Heart left ventricle (tissue), 13 donors: ENCODE data around the gene FOXE1.

Experiments
- POLR2A ChIP-seq, 2 donors: fragments of 450-650 bp; IDR thresholded peaks; one replicate each; pipeline ENCODE4 v1.6.1; 2017; ENCODE audit warnings: antibody characterized with exemption in 2 of 2, mild to moderate bottlenecking in 2 of 2, moderate library complexity in 2 of 2
- TF ChIP-seq, protein P1 (sequence below), 12 donors: fragments of 200-600 bp; sonication (generic) in 4 of 12; IDR thresholded peaks; one replicate each; pipeline versions ENCODE4 v1.5.0 to v1.8.0; 2018 to 2022; ENCODE audit warnings: antibody characterized with exemption in 12 of 12, mild to moderate bottlenecking in 5 of 12
- donor health status: ischemic (EF 13 %, LVEDD 7.1; RV severe dilation, severe dysfunction).
- donor health status: DM: no; HTN: yes; CAD: no.
- donor health status: DM: no; HTN: no; CAD: no.
- donor health status: ischemic (EF 25% LVEDD 6.9; RV normal size, moderate dysfunction).
- donor health status: ischemic (EF 25% LVEDD 5.7; RV mildly dilated, moderate dysfunction).
- donor health status: ischemic (EF 35%, LVEDD 5.7; RV mildly dilated, moderate dysfunction).
- donor health status: nonischemic (EF 11% LVEDD 7.7; RV severe dilation, severe dysfunction).
- donor health status: DM: yes; HTN: yes; CAD: no.
- donor health status: PGD.
- donor health status: ischemic (EF 29% LVEDD 5.4; RV normal size, mild dysfunction).
- donor health status: nonischemic (EF 23%, LVEDD 6.1; RV moderate dilation, normal function).

DNA sequence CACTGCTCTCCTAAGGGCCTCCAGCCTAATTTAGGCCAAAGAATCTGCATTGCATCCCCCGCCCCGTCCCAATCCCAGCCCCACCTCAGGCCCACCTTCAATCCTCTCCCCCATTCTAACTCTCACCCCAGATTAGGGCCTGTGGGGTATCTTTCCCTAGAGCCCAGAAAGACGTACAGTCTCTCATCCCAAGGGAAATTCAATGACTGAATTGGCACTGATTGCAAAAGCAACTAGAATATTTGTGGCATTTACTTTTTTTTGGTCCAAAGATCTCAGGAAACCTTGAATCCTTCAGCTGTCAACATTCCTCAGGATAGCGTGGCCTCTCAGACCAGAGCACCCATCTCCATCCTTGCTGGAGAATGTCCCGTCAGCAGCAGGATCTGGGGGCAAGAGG, 38.7 kb downstream of the FOXE1 start:
- TF ChIP-seq, protein P1, sequence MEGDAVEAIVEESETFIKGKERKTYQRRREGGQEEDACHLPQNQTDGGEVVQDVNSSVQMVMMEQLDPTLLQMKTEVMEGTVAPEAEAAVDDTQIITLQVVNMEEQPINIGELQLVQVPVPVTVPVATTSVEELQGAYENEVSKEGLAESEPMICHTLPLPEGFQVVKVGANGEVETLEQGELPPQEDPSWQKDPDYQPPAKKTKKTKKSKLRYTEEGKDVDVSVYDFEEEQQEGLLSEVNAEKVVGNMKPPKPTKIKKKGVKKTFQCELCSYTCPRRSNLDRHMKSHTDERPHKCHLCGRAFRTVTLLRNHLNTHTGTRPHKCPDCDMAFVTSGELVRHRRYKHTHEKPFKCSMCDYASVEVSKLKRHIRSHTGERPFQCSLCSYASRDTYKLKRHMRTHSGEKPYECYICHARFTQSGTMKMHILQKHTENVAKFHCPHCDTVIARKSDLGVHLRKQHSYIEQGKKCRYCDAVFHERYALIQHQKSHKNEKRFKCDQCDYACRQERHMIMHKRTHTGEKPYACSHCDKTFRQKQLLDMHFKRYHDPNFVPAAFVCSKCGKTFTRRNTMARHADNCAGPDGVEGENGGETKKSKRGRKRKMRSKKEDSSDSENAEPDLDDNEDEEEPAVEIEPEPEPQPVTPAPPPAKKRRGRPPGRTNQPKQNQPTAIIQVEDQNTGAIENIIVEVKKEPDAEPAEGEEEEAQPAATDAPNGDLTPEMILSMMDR (IDR thresholded peaks at IDR 0.05) = no peak
- no peak for TF ChIP-seq POLR2A (IDR thresholded peaks at IDR 0.05)
